GM19025 (cell line): ENCODE results near the gene ZBTB42.
"Not testable (repeated sequence)": the region's sequence is repeated elsewhere in the genome, so short reads cannot be mapped to it uniquely, and the experiment has no call there.

Experiments
- ATAC-seq: cut with Tn5 transposase; IDR thresholded peaks from one replicate; pipeline ENCODE4 v1.9.1; 2021; ENCODE audit warnings: mild to moderate bottlenecking, low read depth, moderate library complexity; ENCODE audit not compliant: unreplicated experiment

Gene ZBTB42

DNA sequence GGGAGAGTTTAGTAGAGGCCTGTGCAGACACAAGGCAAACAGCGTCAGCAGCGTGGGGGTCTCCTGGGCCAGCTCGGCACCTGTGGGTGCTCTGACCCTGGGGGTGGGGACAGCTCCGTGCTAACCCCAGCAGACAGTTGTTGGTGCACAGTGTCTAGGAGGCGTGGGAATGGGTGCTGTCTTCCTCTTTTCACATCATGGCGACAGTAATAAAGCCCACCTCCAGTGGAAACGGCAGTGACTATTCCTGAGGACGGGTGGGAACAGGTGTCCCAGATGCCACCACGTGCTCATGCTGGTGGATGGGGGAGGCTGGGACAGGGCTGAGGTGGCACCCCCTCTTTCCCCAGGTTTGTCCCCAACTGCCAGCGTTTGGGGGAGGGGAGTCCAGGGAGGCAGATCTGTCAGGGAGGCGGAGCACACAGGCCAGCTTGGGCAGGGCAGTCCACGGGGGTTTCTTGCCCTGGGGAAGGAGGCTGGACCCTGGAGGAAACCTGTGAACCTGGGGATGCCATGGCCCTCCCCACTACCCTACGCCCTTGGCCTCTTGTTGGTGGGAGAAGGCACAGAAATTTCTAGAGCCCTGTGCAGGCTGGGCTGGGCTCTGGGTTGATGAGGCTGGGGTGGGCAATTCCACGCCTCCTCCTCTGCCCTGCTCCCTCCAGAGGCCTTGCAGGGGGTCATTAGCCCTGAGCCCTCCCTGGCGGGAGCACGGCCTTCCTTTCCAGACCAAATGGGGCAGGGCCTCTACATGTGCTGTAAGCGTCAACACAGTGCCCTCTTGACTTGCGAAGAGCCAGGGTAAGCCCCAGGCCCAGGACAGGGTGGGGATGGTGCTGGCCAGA, 3.8 kb downstream of the ZBTB42 start:
- ATAC-seq = no peak

DNA sequence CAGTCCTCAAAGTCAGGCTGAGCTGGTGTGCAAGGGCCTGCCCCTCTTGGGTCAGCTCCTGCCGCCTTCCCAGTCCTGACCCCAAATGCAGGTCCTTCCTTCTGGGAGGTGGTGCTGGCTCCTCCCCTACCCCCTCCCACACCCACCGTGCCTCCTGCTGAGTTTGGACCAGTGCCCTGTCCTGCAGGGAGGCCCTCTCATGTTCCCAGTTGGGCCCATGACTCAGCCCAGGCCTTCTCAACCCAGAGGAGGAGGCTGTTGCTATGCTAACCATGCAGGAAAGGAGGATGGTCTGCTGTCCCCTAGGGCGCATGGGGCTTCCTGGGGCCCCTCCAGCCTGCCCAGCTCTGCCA, 4.4 kb downstream of the ZBTB42 start:
- ATAC-seq = no peak

DNA sequence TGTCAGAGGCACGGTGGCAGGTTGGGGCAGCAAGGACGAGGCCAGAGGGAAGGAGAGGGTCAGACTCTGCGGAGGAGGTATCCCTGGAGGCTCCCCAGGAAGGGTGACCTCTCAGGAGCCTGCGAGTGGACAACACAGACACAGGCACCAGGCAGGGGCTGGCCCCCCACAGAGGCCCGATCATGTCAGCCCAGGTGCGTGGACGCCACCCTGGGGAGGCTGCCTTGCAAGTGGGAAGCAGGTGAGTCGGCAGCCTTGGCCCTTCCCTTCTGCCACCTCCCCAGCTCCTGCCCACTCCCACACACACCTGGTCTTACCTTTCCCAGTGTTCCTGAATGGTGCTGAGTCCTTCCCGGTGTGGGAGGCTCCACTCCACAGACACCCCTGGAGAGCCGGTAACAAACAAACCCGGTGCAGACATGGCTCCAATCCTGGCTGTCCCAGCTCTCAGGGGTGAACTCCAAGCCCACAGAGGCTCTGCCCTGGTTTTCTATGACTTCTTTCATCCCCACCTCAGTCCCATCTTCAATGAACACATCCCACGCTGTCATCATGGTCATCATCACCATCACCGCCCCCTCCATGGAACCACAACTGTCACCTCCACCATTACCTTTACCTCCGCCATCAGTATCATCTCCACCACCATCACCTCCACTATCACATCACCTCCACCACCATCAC, 5.2 kb downstream of the ZBTB42 start:
- ATAC-seq = no peak

DNA sequence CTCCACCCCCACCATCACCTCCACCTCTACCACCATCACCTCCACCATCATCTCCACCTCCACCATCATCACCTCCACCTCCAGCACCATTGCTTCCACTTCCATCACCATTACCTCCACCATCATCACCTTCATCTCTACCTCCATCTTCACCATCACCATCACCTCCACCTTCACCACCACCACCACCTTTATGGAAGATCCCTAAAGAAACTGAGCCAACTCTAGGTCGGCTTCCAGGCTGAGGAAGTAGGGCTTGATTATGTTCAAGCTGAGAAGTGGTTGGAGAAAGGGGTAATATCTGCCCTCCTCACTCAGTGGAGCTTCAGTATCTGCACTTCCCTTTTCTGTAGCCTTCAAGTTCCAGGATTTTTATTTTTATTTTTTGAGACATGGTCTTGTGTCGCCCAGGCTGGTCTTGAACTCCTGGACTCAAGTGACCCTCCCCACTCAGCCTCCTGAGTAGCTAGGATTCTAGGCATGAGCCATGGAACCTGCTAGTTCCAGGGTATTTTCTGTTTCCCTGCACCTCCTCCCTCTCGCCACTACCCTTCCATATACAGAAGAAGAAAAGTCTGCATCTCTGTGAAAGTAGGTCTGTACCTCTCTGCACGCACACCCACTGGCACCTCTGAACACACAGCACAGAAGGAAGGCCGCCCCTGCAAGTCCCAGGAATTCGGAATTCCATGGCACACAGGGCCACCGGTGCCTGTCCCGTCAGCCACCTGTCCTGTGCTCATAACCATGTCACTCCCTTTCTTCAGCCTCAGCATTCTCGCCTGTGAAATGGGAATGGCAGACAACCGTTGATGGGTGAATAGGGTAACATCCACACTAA, 5.9 kb downstream of the ZBTB42 start:
- ATAC-seq = no peak

DNA sequence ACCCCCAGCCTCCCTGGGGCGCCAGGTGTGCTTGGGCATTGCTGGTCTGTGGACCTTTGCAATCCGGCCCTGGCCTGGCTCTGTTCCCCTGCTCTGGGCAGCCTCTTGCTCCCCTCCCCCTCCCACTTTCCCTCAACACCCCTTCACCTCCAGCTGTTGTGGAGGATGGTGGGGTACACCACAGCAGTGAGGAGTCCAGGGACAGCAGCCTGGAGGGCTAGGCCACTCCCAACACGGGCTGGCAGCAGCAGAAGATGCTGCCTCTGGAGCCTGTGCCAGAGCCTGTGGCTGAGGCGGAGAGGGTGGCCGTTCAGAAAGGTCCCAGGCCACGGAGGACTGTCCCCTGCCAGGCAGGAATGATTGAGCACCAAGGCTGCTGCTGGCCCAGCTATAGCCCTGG, 7.6 kb downstream of the ZBTB42 start:
- no peak for ATAC-seq

DNA sequence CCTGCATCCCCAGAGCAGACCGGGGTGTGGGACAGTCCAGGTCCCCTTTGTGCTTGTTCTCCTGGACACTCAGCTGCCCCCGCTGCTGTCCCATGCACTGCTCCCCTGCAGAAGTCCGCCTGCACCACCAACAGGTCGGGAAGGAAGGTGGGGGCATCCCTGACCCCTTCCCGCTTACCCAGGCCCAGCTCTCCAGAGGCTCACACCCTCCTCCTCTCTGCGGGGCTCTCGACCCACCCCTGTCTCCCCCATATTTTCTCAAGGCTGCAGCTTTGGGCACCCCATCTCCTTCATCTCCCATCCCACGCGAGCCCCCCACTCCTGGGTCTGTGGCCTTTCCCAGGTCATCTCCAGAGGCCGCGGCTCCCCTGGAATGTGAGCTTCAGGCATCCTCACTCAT, 9.4 kb downstream of the ZBTB42 start:
- ATAC-seq = no peak

DNA sequence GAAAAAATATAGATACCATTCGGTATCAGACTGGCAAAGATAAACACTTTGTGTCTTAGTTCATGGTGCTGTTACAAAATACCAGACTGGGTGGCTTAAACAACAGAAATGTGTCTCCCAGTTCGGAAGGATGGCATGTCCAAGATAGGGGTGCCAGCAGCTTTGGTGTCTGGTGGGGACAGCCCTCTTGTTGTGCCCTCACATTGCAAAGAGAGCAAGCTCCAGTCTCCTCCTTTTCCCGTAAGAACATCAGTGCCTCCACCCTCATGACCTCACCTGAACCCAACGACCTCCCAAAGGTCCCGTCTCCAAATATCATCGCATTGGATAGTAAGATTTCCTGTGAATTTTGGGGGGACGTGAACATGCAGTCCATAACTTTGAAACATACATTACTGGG, 12.4 kb downstream of the ZBTB42 start:
- ATAC-seq = no peak

DNA sequence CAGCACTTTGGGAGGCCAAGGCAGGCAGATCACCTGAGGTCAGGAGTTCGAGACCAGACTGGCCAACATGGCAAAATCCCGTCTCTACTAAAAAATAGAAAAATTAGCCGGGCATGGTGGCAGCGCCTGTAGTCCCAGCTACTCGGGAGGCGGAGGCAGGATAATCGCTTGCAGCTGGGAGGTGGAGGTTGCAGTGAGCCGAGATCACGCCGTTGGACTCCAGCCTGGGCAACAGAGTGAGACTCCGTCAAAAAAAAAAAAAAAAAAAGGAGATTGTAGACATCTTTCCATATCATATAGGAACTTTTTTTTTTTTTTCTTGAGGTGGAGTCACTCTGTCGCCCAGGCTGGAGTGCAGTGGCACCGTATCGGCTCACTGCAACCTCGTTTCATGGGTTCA, 13.8 kb downstream of the ZBTB42 start:
- not testable (repeated sequence) for ATAC-seq

DNA sequence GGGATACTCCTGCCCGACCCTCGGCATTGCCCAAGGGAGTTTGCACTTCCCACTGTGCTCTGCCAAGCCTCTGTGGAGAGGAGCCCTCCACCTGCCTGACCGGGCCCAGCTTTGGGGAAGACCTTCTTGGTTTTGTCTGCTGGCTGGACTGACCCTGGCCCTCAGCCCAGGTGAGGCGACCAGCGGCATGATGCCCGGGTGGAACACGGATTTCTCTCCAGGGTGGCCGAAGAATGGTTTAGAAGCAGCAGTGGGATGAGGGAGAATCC, 15.6 kb downstream of the ZBTB42 start:
- ATAC-seq = no peak

DNA sequence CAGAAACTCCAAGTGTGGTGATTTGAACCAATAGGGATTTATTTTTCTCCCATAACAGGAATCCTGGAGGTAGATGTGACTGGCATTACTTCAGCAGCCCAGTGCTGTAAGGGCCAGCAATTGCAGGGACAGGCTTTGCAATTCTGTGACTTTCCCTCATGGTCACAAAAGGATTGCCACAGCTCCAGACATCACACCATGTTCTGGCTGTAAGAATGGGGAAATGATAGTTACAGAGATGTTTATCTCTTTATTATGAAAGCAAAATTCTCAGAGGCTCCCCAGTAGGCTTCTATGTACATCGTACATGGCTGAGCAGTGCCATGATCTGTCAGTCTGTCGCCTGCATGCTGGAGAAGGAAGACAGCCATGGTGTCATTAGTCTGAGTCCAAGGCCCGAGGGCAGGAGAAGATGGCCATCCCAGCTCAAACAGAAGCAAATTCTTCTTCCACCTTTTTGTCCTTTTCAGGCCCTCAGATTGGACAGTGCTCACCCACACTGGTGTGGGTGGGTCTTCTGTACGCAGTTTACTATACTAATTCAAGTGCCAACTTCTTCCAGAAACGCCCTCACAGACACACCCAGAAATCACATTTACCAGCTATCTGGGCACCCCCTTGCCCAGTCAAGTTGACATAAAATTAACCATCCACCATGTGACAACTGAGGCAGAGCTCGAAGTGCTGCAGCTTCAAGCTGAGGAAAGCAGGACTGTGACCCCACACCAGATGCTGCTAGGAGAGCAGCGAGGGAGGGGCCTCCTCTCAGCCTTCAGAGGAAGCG, 17.2 kb downstream of the ZBTB42 start:
- ATAC-seq = no peak

DNA sequence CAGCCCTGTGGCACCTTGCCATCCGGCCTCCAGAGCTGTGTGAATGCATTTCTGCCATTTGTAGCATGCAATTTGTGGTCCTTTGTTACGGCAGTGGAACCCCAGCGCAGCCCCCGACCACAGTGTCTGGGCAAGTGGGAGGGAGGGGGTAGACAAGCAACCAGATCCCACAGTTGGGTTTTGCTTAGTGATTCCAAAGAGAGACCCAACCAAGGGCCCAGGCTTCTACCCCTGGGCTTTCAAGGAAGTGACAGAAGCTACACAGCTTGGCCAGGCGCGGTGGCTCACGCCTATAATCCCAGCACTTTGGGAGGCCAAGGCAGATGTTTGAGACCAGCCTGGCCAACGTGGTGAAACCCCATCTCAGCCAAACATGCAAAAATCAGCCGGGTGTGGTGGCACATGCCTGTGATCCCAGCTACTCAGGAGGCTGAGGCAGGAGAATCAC, 17.8 kb downstream of the ZBTB42 start:
- no peak for ATAC-seq

DNA sequence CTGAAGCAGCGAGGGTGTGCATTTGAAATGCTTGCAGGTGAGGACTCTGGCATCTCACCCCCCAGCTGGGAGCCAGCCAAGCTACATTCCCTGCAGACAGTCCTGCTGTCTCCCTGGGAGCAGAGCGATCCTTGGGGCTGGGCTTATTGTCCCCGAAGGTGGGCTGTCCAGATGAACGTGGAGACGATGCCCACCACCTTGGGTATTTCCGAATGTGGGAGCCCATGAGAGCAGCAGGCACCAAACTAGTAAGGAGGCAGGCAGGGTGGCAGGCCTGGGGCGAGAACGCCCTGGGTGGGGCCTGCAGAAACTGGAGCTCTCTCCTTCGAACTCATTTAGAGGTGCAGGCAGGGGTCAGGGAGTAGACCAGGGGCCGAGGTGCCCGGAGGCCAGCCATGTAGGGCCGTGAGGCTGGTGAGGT, 18.5 kb downstream of the ZBTB42 start:
- no peak for ATAC-seq

DNA sequence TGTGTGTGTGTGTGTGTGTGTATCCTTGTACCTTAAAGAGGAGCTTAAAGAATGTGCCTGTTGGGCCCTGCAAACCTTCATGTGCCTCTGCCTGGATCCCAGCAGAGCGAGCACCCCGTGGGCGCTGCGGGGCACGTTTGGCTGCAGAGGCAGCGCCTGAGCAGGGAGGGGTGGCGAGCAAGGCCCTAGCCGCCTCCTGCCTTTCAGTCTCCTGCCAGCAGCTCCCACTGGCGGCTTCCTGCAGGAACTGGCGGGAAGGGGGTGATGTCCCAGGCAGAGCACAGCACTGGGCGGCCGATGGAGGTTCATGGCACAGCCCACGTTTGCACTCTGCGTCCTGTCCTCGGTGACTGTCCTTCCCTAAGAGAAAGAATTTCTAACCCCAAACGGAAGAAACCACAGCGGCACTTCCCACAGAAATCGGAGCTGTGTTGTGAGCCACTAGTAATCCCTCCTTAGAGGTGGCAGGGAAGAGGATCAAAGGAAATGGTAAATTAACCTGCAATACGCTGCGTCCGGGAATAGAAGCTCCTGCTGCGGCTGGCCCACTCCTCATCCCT, 19.8 kb downstream of the ZBTB42 start:
- no peak for ATAC-seq

DNA sequence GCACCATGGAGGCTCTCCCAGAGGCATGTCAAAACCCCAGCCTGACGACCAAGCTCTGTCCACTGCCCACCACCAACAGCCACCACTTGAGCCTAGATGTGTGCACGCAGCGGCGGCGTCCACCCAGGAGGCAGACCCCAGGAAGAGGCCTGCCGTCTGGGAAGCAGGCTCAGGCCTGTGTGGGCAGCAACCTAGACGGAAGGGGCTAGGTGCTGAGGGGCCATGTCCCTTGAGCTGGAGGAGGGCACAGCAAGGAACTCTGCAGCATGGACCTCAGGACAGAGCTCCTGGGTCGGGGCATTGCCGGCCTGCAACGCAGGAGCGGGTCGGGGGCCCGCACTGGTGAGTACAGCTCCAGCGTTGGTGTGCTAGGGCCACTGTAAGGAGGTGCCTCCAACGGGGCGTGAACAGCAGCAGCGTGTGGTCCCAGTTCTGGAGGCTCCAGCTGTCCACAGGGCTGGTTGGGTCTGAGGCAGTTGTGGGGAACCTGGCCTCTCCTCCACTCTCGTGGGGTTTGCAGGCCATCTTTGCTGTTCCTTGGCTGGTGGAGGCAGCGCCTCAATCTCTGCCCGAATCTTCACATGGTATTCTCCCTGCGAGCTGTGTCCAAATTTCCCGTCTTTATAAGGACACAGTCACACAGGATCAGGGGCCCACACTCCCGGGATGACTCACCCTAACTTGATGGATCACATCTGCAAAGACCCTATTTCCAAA, 20.5 kb downstream of the ZBTB42 start:
- ATAC-seq = no peak

DNA sequence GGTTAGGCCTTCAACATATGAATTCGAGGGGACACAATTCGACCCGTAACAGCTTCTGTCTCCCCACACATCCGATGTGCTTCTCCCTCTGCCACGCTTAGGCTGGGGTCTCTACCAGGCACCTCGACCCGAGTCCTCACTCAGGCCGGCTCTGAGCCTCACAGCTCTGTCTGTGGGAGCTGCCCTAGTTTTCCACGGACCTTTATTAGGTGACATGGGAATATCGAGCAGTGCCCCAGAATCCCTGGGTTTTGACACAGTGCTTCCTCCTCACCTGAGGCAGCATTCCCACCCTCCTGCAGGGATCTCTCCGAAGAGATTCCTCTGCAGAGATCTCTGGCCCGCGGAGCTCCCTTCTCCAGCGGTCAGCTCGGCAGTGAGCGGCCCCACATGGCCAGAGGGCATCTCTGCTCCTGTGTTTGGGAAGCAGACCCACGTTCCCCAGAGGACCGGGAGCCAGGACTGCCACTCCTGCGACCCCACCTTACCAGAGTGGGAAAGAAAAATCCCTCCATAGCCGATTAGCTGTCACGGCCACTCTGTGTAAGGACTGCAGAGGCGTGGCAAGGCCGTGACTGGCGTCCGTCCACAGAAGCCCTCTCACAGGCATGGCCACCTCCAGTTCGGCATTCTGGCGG, 21.2 kb downstream of the ZBTB42 start:
- ATAC-seq = no peak

DNA sequence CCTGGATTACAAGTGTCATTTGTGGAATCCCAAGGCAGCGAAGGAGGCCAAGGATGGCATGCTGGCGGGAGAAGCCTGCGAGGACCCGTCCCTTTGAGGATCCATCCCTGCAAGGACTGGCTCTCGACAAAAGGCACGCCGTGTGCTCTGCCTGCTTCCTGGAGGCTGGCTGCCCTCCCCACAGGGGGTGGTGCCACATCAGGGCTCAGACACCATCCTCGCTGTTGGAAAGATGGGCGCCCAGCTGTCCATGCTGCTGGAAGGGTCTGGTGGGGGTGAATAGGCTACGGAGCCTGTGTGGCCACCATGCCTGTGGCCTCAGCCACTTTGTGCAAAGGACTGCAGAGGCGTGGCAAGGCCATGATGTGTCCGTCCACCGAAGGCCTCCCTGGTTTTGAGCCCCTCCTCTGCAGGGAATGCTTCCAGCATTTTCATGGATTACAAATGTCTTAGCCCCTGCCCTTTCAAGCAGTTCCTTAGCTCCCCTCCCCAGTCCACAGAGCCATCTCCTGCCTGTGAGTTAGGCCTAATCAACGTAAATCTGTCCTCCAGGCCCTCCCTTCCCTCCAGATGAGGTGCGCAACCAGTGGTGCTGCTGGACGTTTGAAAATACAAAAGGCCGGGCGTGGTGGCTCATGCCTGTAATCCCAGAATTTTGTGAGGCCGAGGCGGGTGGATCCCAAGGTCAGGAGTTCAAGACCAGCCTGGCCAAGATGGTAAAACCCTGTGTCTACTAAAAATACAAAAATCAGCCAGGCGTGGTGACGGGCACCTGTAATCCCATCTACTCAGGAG, 22.1 kb downstream of the ZBTB42 start:
- no peak for ATAC-seq

DNA sequence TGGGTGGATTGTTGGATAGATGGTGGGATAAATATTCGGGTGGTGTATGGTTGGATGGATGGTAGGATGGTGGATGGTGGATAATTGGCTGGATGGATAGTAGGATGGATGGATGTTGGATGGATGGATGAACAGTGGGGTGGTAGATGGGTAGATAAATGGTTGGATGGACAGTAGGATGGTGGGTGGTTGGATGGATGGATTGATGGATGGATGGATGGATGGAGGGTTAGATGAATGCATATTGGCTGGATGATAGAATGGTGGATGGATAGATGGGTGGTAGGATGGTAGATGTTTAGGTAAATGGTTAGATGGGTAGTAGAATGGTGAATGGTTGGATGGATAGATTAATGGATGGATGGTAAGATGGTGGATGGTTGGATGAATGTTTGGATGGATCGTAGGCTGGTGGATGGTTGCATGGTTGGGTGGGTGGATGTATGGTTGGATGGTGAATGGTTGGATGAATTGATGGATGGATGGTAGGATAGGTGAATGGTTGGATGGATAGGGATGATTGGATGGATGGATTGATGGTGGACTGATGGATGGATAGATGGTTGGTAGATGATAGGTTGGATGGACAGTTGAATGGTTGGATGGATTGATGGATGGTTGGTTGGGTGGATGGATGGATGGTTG, 23.6 kb downstream of the ZBTB42 start:
- ATAC-seq = no peak
